Adipose tissue (tissue), 3 donors: ENCODE data around the gene IGSF3. TPM values are rescaled to one million over a fixed set of nuclear protein-coding genes. Genes with fewer than 3 reads are reported as not detected.

ENCODE experiments used
- H3K27ac ChIP-seq: one replicate; pipeline ENCODE4 v1.5.1; 2013; ENCODE audit warnings: low read depth, low read length
- WGBS, 3 donors: extraction: QIAGEN DNeasy Blood & Tissue Kit; methylation state at CpG; one replicate each; pipeline ENCODE4 v1.1.7; 2013; 5-methylcytosine and 5-hydroxymethylcytosine counted together
- polyA plus RNA-seq, 3 donors: library from polyadenylated mRNA; stranded (reverse); fragments of 200-250 nt; gene quantifications; one replicate each; pipeline ENCODE4 v1.2.3, GENCODE V29; 2013
- donor health status: healthy with polysubstance abuse.
- donor health status: Bipolar disorder and iron deficiency.
- donor health status: healthy.

The IGSF3 gene
- polyA plus RNA-seq, 3 donors, result 1.0 to 1.9 (median 1.1) TPM

GRCh38 chr1:116528329-116529083 lies 139.0 kb downstream of the IGSF3 start:
- H3K27ac ChIP-seq, result no peak overlapping the region
- 87 to 96% (median 93%) methylated on average over 1 of the region's 1 CpG for WGBS, 3 donors

GRCh38 chr1:116525440-116525839 lies 142.1 kb downstream of the IGSF3 start:
- WGBS, 3 donors, result 97 to 99% (median 98%) methylated on average over 2 of the region's 2 CpGs

More at GRCh38 chr1:116525440-116525839, 142.1 kb downstream of the IGSF3 start:
- H3K27ac ChIP-seq, result no peak overlapping the region

Other genes with a start within 250 kb of the IGSF3 start
- gene CD58, start 96.7 kb downstream of the IGSF3 start, polyA plus RNA-seq, result 10 to 100 TPM in 2 of 3 donors, 1 to 10 TPM in 1; 5.6 to 24.0 (median 19.0) TPM
- 1 to 10 TPM; 1.2 to 3.3 (median 1.8) TPM for gene CD2, start 86.7 kb upstream of the IGSF3 start, polyA plus RNA-seq
- gene PTGFRN, start 242.2 kb upstream of the IGSF3 start, polyA plus RNA-seq, result 10 to 100 TPM in 1 of 3 donors, 1 to 10 TPM in 2; 6.6 to 15.4 (median 8.7) TPM